ENCODE data around the gene ENO3. TPM values are rescaled to one million over a fixed set of nuclear protein-coding genes. Genes with fewer than 3 reads are reported as not detected.

The ENO3 gene
- total and polyA plus RNA-seq, 10 of the 15 experiments (the other 5 are each of a cell fraction or from before 2014, with no cell fraction given) = 6.8 to 28.4 (median 17.0) TPM

DNA sequence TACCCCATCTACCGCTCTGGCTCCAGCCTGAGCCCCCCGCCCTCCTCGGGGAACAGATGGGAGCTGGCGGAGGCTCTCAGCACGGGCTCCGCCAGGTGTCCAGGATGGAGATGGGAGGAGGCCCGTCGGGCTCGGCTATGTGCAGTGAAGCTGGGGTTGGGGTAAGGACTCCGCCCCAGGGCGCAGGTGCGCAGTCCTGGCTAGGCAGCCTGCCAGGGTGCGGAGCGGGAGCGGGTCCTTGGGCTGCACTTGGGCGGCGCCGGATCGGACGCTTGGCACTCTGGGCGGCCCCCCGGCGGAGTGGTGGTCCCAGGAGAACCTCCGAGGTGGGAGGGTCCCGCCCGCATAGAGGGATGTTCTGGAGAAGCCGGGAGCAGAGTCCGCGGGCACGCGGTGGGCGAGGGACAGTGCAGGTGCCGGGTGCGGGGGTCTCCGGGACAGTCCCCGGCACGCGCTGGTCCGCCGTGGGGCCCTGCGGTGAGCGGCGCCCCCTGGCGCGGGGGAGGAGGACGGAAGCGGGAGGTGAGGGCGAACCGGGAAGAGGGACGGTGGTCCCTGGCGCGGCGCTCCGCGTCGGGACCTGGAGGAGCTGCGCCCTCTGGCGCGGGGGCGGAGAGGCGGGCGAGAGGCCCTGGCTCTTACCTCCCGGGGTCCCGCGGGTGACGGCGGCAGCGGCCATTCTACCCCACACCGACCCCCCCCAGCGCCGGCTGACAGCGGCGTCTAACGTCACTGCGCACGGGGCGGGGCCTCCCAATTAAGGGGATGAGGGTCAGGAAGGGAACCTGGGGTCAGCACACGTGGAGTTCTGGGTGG lies 36.2 kb downstream of the ENO3 start, which contains the start of gene CAMTA2 (continued):
- TF ChIP-seq, protein P1, sequence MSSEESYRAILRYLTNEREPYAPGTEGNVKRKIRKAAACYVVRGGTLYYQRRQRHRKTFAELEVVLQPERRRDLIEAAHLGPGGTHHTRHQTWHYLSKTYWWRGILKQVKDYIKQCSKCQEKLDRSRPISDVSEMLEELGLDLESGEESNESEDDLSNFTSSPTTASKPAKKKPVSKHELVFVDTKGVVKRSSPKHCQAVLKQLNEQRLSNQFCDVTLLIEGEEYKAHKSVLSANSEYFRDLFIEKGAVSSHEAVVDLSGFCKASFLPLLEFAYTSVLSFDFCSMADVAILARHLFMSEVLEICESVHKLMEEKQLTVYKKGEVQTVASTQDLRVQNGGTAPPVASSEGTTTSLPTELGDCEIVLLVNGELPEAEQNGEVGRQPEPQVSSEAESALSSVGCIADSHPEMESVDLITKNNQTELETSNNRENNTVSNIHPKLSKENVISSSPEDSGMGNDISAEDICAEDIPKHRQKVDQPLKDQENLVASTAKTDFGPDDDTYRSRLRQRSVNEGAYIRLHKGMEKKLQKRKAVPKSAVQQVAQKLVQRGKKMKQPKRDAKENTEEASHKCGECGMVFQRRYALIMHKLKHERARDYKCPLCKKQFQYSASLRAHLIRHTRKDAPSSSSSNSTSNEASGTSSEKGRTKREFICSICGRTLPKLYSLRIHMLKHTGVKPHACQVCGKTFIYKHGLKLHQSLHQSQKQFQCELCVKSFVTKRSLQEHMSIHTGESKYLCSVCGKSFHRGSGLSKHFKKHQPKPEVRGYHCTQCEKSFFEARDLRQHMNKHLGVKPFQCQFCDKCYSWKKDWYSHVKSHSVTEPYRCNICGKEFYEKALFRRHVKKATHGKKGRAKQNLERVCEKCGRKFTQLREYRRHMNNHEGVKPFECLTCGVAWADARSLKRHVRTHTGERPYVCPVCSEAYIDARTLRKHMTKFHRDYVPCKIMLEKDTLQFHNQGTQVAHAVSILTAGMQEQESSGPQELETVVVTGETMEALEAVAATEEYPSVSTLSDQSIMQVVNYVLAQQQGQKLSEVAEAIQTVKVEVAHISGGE (CRISPR knock-in tag; IDR thresholded peaks at IDR 0.05) = no peak
- TF ChIP-seq, protein P2, sequence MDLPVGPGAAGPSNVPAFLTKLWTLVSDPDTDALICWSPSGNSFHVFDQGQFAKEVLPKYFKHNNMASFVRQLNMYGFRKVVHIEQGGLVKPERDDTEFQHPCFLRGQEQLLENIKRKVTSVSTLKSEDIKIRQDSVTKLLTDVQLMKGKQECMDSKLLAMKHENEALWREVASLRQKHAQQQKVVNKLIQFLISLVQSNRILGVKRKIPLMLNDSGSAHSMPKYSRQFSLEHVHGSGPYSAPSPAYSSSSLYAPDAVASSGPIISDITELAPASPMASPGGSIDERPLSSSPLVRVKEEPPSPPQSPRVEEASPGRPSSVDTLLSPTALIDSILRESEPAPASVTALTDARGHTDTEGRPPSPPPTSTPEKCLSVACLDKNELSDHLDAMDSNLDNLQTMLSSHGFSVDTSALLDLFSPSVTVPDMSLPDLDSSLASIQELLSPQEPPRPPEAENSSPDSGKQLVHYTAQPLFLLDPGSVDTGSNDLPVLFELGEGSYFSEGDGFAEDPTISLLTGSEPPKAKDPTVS (IDR thresholded peaks at IDR 0.05; ENCODE audit: low read depth, low read length) = no peak
- TF ChIP-seq KAT2A (conservative IDR thresholded peaks at IDR 0.05; ENCODE audit: control insufficient read depth, low read depth, low read length) (no peak), IKZF2 (IDR thresholded peaks at IDR 0.05) (0 out of 4 replicates have a peak, but pooled peaks have one; percentile 9 to 14), POLR2AphosphoS5 (IDR thresholded peaks at IDR 0.05; ENCODE audit: low read length) (0 out of 2 replicates have a peak, but pooled peaks have one; percentile 43), SPI1 (IDR thresholded peaks at IDR 0.05; ENCODE audit: borderline replicate concordance, insufficient read depth, low read depth, low read length) (0 out of 2 replicates have a peak, but pooled peaks have one; percentile 2), NR2C1 (IDR thresholded peaks at IDR 0.05) (peak; percentile 51; the same call in 1 of the 2 replicates), SREBF1 (IDR thresholded peaks at IDR 0.05; ENCODE audit: low read length) (0 out of 2 replicates have a peak, but pooled peaks have one; percentile 42), HCFC1 (IDR thresholded peaks at IDR 0.05; ENCODE audit: low read length) (peak; percentile 30; the same call in 1 of the 2 replicates), USF1 (IDR thresholded peaks at IDR 0.05; ENCODE audit: borderline replicate concordance, extremely low read length, insufficient read depth, low read depth, low read length) (peak; percentile 2), BRCA1 (IDR thresholded peaks at IDR 0.05; ENCODE audit: low read depth, low read length) (no peak), TCF3 (IDR thresholded peaks at IDR 0.05; ENCODE audit: borderline replicate concordance, insufficient read depth, low read depth, low read length) (0 out of 2 replicates have a peak, but pooled peaks have one; percentile 20), YY1 (IDR thresholded peaks at IDR 0.05; ENCODE audit: low read depth, low read length) (peak; percentile 94), POLR2AphosphoS2 (IDR thresholded peaks at IDR 0.05; ENCODE audit: low read depth, low read length) (peak; percentile 45; the same call in 1 of the 2 replicates), MAX (IDR thresholded peaks at IDR 0.05; ENCODE audit: low read depth, low read length) (peak; percentile 70; the same call in 1 of the 2 replicates), HDAC6 (IDR thresholded peaks at IDR 0.05; ENCODE audit: unreplicated experiment) (no peak)
- TF ChIP-seq, protein P3, sequence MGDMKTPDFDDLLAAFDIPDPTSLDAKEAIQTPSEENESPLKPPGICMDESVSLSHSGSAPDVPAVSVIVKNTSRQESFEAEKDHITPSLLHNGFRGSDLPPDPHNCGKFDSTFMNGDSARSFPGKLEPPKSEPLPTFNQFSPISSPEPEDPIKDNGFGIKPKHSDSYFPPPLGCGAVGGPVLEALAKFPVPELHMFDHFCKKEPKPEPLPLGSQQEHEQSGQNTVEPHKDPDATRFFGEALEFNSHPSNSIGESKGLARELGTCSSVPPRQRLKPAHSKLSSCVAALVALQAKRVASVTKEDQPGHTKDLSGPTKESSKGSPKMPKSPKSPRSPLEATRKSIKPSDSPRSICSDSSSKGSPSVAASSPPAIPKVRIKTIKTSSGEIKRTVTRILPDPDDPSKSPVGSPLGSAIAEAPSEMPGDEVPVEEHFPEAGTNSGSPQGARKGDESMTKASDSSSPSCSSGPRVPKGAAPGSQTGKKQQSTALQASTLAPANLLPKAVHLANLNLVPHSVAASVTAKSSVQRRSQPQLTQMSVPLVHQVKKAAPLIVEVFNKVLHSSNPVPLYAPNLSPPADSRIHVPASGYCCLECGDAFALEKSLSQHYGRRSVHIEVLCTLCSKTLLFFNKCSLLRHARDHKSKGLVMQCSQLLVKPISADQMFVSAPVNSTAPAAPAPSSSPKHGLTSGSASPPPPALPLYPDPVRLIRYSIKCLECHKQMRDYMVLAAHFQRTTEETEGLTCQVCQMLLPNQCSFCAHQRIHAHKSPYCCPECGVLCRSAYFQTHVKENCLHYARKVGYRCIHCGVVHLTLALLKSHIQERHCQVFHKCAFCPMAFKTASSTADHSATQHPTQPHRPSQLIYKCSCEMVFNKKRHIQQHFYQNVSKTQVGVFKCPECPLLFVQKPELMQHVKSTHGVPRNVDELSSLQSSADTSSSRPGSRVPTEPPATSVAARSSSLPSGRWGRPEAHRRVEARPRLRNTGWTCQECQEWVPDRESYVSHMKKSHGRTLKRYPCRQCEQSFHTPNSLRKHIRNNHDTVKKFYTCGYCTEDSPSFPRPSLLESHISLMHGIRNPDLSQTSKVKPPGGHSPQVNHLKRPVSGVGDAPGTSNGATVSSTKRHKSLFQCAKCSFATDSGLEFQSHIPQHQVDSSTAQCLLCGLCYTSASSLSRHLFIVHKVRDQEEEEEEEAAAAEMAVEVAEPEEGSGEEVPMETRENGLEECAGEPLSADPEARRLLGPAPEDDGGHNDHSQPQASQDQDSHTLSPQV (IDR thresholded peaks at IDR 0.05) = peak; percentile 83; the same call in 1 of the 2 replicates
